H1 (cell line): ENCODE data around the gene SRPRA. TPM values are rescaled to one million over a fixed set of nuclear protein-coding genes. Genes with fewer than 3 reads are reported as not detected.

Experiments
- CBX8 ChIP-seq: fragments of 300-800, 300-1000 bp; sonication (generic); IDR thresholded peaks from 2 replicates; pipeline ENCODE4 v1.7.1; 2016; ENCODE audit warnings: low read depth, low read length, borderline replicate concordance
- CHD1 ChIP-seq: IDR thresholded peaks from 2 replicates; pipeline ENCODE4 v1.6.1; 2012; ENCODE audit warnings: low read depth, low read length, improper control_type of control experiment
- CHD7 ChIP-seq: fragments of 300-600 bp; sonication (generic); IDR thresholded peaks from 2 replicates; pipeline ENCODE4 v1.7.1; 2012; ENCODE audit warnings: low read length, moderate library complexity, mild to moderate bottlenecking, inconsistent platforms; ENCODE audit not compliant: insufficient replicate concordance
- EGR1 ChIP-seq: IDR thresholded peaks from 2 replicates; pipeline ENCODE4 v1.6.1; 2011; ENCODE audit warnings: low read depth, low read length, borderline replicate concordance
- FOSL1 ChIP-seq: IDR thresholded peaks from 2 replicates; pipeline ENCODE4 v1.6.1; 2011; ENCODE audit warnings: mild to moderate bottlenecking, low read depth, low read length, moderate library complexity; ENCODE audit not compliant: insufficient read depth
- JUND ChIP-seq: IDR thresholded peaks from 2 replicates; pipeline ENCODE4 v1.6.1; 2011; ENCODE audit warnings: mild to moderate bottlenecking, improper control_type of control experiment, low read length
- SIN3A ChIP-seq, 2 experiments: IDR thresholded peaks in 1 of 2; conservative IDR thresholded peaks in 1 of 2; 2 replicates each; pipeline ENCODE4 v1.6.1; 2011 to 2012; ENCODE audit warnings: low read length in 2 of 2, improper control_type of control experiment in 1 of 2, low read depth in 1 of 2, mild to moderate bottlenecking in 1 of 2
- TAF1 ChIP-seq: IDR thresholded peaks from 2 replicates; pipeline ENCODE4 v1.6.1; 2011; ENCODE audit warnings: mild to moderate bottlenecking, low read depth, low read length
- TCF12 ChIP-seq: IDR thresholded peaks from 2 replicates; pipeline ENCODE4 v1.6.1; 2011; ENCODE audit warnings: low read depth, mild to moderate bottlenecking, low read length
- polyA plus RNA-seq, 7 experiments: library from polyadenylated mRNA; depleted of rRNA in 3 of 7; stranded (reverse) in 5 of 7; unstranded in 2 of 7; fragments of >200 nt in 5 of 7; fragments of 200-250 nt in 2 of 7; gene quantifications; 1 replicate in 5 of 7; 2 replicates in 1 of 7; 4 replicates in 1 of 7; pipeline versions ENCODE4 v1.2.1 to v1.2.3, GENCODE V29; 2011 to 2013; ENCODE audit warnings: missing spikeins in 2 of 7, mixed read lengths in 2 of 7
- total RNA-seq: library from RNA; stranded (reverse); fragmentation: NEBNext Ultra II Directional; extraction: Animal tissue kit (Norgen Biotek cat#: 25700); gene quantifications from 2 replicates; pipeline ENCODE4 v1.2.1, GENCODE V29; 2021
- TF ChIP-seq, protein P1 (sequence below): IDR thresholded peaks from 2 replicates; pipeline ENCODE4 v1.6.1; 2012; ENCODE audit warnings: inconsistent platforms

The SRPRA gene
- total and polyA plus RNA-seq, 2 of the 8 experiments (the other 6 are each of a cell fraction or from before 2014, with no cell fraction given) = 57.6 to 62.0 TPM

DNA sequence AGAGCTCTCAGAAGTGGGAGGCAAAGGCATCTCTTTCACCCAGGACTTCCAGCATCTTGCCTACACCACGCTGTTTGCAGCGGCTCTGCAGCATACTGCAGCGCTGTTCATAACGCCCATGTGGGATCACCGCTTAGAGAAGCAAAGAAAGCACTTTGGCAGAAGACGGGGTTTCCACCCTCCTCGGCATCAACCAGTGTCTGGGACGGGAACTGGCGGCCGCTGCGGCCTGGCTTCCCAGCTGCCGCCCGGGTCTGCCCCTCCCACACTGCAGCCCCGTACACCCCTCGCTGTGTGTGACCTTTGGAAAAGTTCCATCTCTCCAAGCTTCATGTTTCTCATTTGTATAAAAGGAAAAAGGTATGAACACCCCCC lies 13.7 kb upstream of the SRPRA start (continued):
- no peak for TF ChIP-seq CHD7
- TF ChIP-seq SIN3A (conservative IDR thresholded peaks at IDR 0.05 in 1 of 2, IDR thresholded peaks at IDR 0.05 in 1 of 2; ENCODE audit: low read depth in 1 of 2, low read length in 2 of 2) = no peak
- peak; percentile 21; the same call in 1 of the 2 replicates for TF ChIP-seq TAF1
- TF ChIP-seq FOSL1 = no peak
- TF ChIP-seq CBX8 = no peak
- no peak for TF ChIP-seq TCF12
- TF ChIP-seq EGR1 = no peak
- TF ChIP-seq, protein P1, sequence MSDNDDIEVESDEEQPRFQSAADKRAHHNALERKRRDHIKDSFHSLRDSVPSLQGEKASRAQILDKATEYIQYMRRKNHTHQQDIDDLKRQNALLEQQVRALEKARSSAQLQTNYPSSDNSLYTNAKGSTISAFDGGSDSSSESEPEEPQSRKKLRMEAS = 0 out of 2 replicates have a peak, but pooled peaks have one; percentile 28
- TF ChIP-seq JUND = no peak
- no peak for TF ChIP-seq CHD1
